HCT116 (cell line): ENCODE results near the gene GYPC. TPM values are rescaled to one million over a fixed set of nuclear protein-coding genes. Genes with fewer than 3 reads are reported as not detected.

ENCODE experiments used
- ATAC-seq: fragments of 200-7000 bp; cut with Tn5 transposase; 2 replicates; pipeline ENCODE4 v1.9.1; 2020; ENCODE audit warnings: mild to moderate bottlenecking, moderate library complexity
- BruUV-seq: library from RNA; stranded (reverse); fragments of 400-500 nt; replicated peaks from 2 replicates; lab custom pipeline; 2021; lab: Mats Ljungman, UMichigan
- CTCF ChIA-PET: fragments of 300-600 bp; sonication (Branson Sonifier 250); formaldehyde crosslinking; loops from one replicate; lab custom pipeline; 2021; ENCODE audit warnings: antibody characterized with exemption; lab: Charles Lee
- POLR2A ChIA-PET: fragments of 300-600, 350-600 bp; sonication (Branson Sonifier 250); formaldehyde crosslinking; loops from one replicate; lab custom pipeline; 2021; ENCODE audit warnings: antibody characterized with exemption; lab: Charles Lee
- RAD21 ChIA-PET, 2 experiments: fragments of 300-600 bp; sonication (Branson Sonifier 250); formaldehyde crosslinking; loops; one replicate each; lab custom pipeline; 2023; ENCODE audit warnings: low total read pairs in 2 of 2; ENCODE audit not compliant: uncharacterized antibody in 2 of 2, unreplicated experiment in 2 of 2, low non-redundant PET in 1 of 2; lab: Charles Lee
- DNase-seq: peaks from one replicate; pipeline ENCODE4 v3.0.0-alpha.2; 2010; ENCODE audit warnings: low read depth, low spot score
- H2AFZ ChIP-seq: fragments of 200-600 bp; shearing (Covaris generic), sonication (generic); 2 replicates; pipeline ENCODE4 v1.6.1; 2017; ENCODE audit warnings: low read depth, mixed run types, mixed read lengths, antibody characterized with exemption, low read length; ENCODE audit not compliant: poor library complexity, severe bottlenecking
- H3K27ac ChIP-seq: 2 replicates; pipeline ENCODE4 v1.5.1; 2012; ENCODE audit warnings: low read depth, low read length
- H3K27me3 ChIP-seq: fragments of 200-600 bp; sonication (generic); 2 replicates; pipeline ENCODE4 v1.6.1; 2016; ENCODE audit warnings: mixed run types, low read length, mixed read lengths; ENCODE audit not compliant: insufficient read depth
- H3K36me3 ChIP-seq, 2 experiments: fragments of 200-500 bp in 1 of 2; fragments of 200-600 bp in 1 of 2; sonication (Bioruptor generic) in 1 of 2; sonication (generic) in 1 of 2; 2 replicates each; pipeline versions ENCODE4 v1.5.1 to v1.6.1; 2014 to 2016; ENCODE audit warnings: low read length in 2 of 2, inconsistent platforms in 1 of 2, mixed read lengths in 1 of 2, mixed run types in 1 of 2; ENCODE audit not compliant: insufficient read depth in 2 of 2, control insufficient read depth in 1 of 2
- H3K4me1 ChIP-seq, 2 experiments: fragments of 200-600 bp in 1 of 2; sonication (generic) in 1 of 2; 2 replicates each; pipeline versions ENCODE4 v1.5.1 to v1.6.1; 2012 to 2017; ENCODE audit warnings: low read length in 2 of 2, inconsistent platforms in 1 of 2, mild to moderate bottlenecking in 1 of 2, mixed read lengths in 1 of 2, mixed run types in 1 of 2, moderate library complexity in 1 of 2; ENCODE audit not compliant: insufficient read depth in 2 of 2, control insufficient read depth in 1 of 2
- H3K4me2 ChIP-seq: fragments of 200-600 bp; sonication (generic); 2 replicates; pipeline ENCODE4 v1.6.1; 2017; ENCODE audit warnings: mixed run types, low read length, mixed read lengths
- H3K4me3 ChIP-seq, 2 experiments: fragments of 200-600 bp in 1 of 2; sonication (generic) in 1 of 2; replicated peaks in 1 of 2; 2 replicates each; pipeline ENCODE4 v1.5.1; 2011 to 2016; ENCODE audit warnings: low read length in 2 of 2, control low read depth in 1 of 2, low read depth in 1 of 2, mild to moderate bottlenecking in 1 of 2, mixed read lengths in 1 of 2, mixed run types in 1 of 2
- H3K79me2 ChIP-seq: fragments of 200-600 bp; sonication (generic); 2 replicates; pipeline ENCODE4 v1.6.1; 2017; ENCODE audit warnings: mild to moderate bottlenecking, mixed run types, low read length, moderate library complexity, mixed read lengths; ENCODE audit not compliant: insufficient read depth
- H3K9ac ChIP-seq: fragments of 200-600 bp; sonication (generic); 2 replicates; pipeline ENCODE4 v1.6.1; 2016; ENCODE audit warnings: low read length, mixed read lengths
- H3K9me2 ChIP-seq: fragments of 200-600 bp; sonication (generic), shearing (Covaris generic); 2 replicates; pipeline ENCODE4 v1.6.1; 2017; ENCODE audit warnings: mixed run types, mild to moderate bottlenecking, moderate library complexity; ENCODE audit not compliant: insufficient read depth
- H3K9me3 ChIP-seq, 2 experiments: fragments of 200-500 bp in 1 of 2; fragments of 200-600 bp in 1 of 2; sonication (Bioruptor generic) in 1 of 2; sonication (generic) in 1 of 2; 2 replicates each; pipeline ENCODE4 v1.6.1; 2014 to 2017; ENCODE audit warnings: low read length in 2 of 2, mixed read lengths in 2 of 2, inconsistent platforms in 1 of 2, low read depth in 1 of 2, mild to moderate bottlenecking in 1 of 2, mixed run types in 1 of 2, moderate library complexity in 1 of 2; ENCODE audit not compliant: control insufficient read depth in 1 of 2, insufficient read depth in 1 of 2
- H4K20me1 ChIP-seq: fragments of 200-600 bp; sonication (generic), shearing (Covaris generic); 2 replicates; pipeline ENCODE4 v1.6.1; 2017; ENCODE audit warnings: mixed run types, mild to moderate bottlenecking, moderate library complexity; ENCODE audit not compliant: insufficient read depth
- ATF3 ChIP-seq: IDR thresholded peaks from 2 replicates; pipeline ENCODE4 v1.6.1; 2012
- CEBPB ChIP-seq: IDR thresholded peaks from 2 replicates; pipeline ENCODE4 v1.6.1; 2012; ENCODE audit warnings: low read depth
- JUND ChIP-seq: IDR thresholded peaks from 2 replicates; pipeline ENCODE4 v1.6.1; 2012
- RAD21 ChIP-seq: IDR thresholded peaks from 2 replicates; pipeline ENCODE4 v1.6.1; 2012; ENCODE audit warnings: low read depth, mild to moderate bottlenecking
- REST ChIP-seq: IDR thresholded peaks from 2 replicates; pipeline ENCODE4 v1.6.1; 2012; ENCODE audit warnings: low read depth
- SP1 ChIP-seq: IDR thresholded peaks from 2 replicates; pipeline ENCODE4 v1.6.1; 2012; ENCODE audit warnings: low read depth
- SRF ChIP-seq: IDR thresholded peaks from 2 replicates; pipeline ENCODE4 v1.6.1; 2012; ENCODE audit warnings: low read depth
- YY1 ChIP-seq: IDR thresholded peaks from 2 replicates; pipeline ENCODE4 v1.6.1; 2011; ENCODE audit warnings: low read length, low read depth, moderate library complexity, mild to moderate bottlenecking; ENCODE audit not compliant: insufficient replicate concordance; ENCODE audit errors: extremely low read depth
- ZBTB33 ChIP-seq: IDR thresholded peaks from 2 replicates; pipeline ENCODE4 v1.6.1; 2011; ENCODE audit warnings: mild to moderate bottlenecking, low read length, moderate library complexity; ENCODE audit not compliant: insufficient replicate concordance; ENCODE audit errors: extremely low read depth
- intact Hi-C: fragments of 100-400 bp; cut with micrococcal nuclease; formaldehyde crosslinking; loops from 2 replicates; pipeline ENCODE4 v1.10.0; 2022
- total RNA-seq: library from RNA; stranded (reverse); gene quantifications from one replicate; pipeline ENCODE4 v1.2.1, GENCODE V29; 2021; ENCODE audit not compliant: unreplicated experiment

The GYPC gene
- total RNA-seq, 1 experiment from 2014 or later: 0.66 TPM

GRCh38 chr2:126659562-126660467 is 3.9 kb downstream of the GYPC start:
- Histone ChIP-seq H3K27ac (no peak overlapping the region), H2AFZ (no peak overlapping the region), H3K27me3 (no peaks in the 10 kb centered on the region), H3K9ac (no peak overlapping the region), H3K79me2 (no peaks in the 10 kb centered on the region), H3K9me2 (no peaks in the 10 kb centered on the region), H3K4me3 (no peak overlapping the region), H3K4me1 (peaks cover 18 to 22% of the 10 kb centered on the region in 2 experiments), H3K9me3 (no peaks in the 10 kb centered on the region), H3K36me3 (no peaks in the 10 kb centered on the region), H4K20me1 (no peaks in the 10 kb centered on the region), H3K4me2 (no peak overlapping the region)
- TF ChIP-seq ZBTB33 (no peak), SP1 (no peak), CEBPB (no peak), REST (no peak), RAD21 (no peak), SRF (no peak), JUND (no peak), YY1 (no peak), ATF3 (no peak)
- ATAC-seq (no peak), DNase-seq (no peak)
- RAD21 ChIA-PET: no interaction called here
- BruUV-seq: no TSS peak
- POLR2A ChIA-PET: no interaction called here
- intact Hi-C loops: no loop called here
- CTCF ChIA-PET: no interaction called here
